ENCODE data around the gene SUPV3L1. TPM values are rescaled to one million over a fixed set of nuclear protein-coding genes. Genes with fewer than 3 reads are reported as not detected.
A peak's percentile ranks its signal among the peaks of the same experiment; 100 is the strongest.

Gene SUPV3L1
- total RNA-seq (2013; cell fraction: nucleolus; rRNA removed) = 45.7 and 45.8 TPM in 2 replicates
- total RNA-seq (2014; rRNA removed) = 23.7 and 28.9 TPM in 2 replicates
- 35.4 and 37.0 TPM in 2 replicates for total RNA-seq (2014; rRNA removed; fragmentation: Illumina TruSeq; extraction: Trizol)
- total RNA-seq (2021) = 35.7 and 48.9 TPM in 2 replicates
- 26.3 TPM for polyA plus RNA-seq (2011; ENCODE audit: low read depth)
- polyA plus RNA-seq (2011; rRNA removed) = 56.2 and 57.5 TPM in 2 replicates
- 33.0 and 50.0 TPM in 2 replicates for polyA plus RNA-seq (2011; cell fraction: cytosol; rRNA removed)
- 51.6 and 53.3 TPM in 2 replicates for polyA plus RNA-seq (2011; cell fraction: nucleus; rRNA removed)
- 20.9 and 27.9 TPM in 2 replicates for polyA plus RNA-seq (2012)
- 54.0 and 66.1 TPM in 2 replicates for polyA plus RNA-seq (2014; fragmentation: Illumina TruSeq; extraction: Trizol)
- polyA plus RNA-seq (2014; fragmentation: Nextera tagmentation; extraction: Ambion mirVana) = 10 to 100 TPM; 18.4 to 32.3 TPM
- 38.3 and 39.6 TPM in 2 replicates for polyA plus RNA-seq (2014; rRNA removed)
- 10 to 100 TPM; 52.1 to 57.8 TPM for polyA plus RNA-seq (2016; fragmentation: Nextera tagmentation; extraction: Ambion mirVana)
- polyA minus RNA-seq (2011; rRNA and poly(A)+ RNA removed) = 50.1 and 97.7 TPM in 2 replicates
- 32.9 and 35.0 TPM in 2 replicates for polyA minus RNA-seq (2011; cell fraction: cytosol; rRNA and poly(A)+ RNA removed)
- polyA minus RNA-seq (2011; cell fraction: nucleus; rRNA and poly(A)+ RNA removed) = 15.4 and 21.2 TPM in 2 replicates
- Bru-seq, nascent RNA = percentile 85 among the genes with signal in this experiment
- percentile 83 among the genes with signal in this experiment for BruChase-seq, experiment 1, labeled RNA remaining after a 6-hour chase
- BruChase-seq, experiment 2, labeled RNA remaining after a 2-hour chase = percentile 88 among the genes with signal in this experiment
- long read RNA-seq, experiment 1, transcript SUPV3L1-201 (15 exons, 2,484 nt) = major isoform, 26 of 38 reads
- long read RNA-seq, experiment 1, partial matches to known transcripts = 0 of 38 reads
- long read RNA-seq, experiment 1, other reads (novel, unspliced or antisense) = 11 of 38 reads
- long read RNA-seq, experiment 2, transcript SUPV3L1-201 (15 exons, 2,484 nt) = major isoform, 260 of 325 reads
- long read RNA-seq, experiment 2, partial matches to known transcripts = 18 of 325 reads
- long read RNA-seq, experiment 2, other reads (novel, unspliced or antisense) = 45 of 325 reads

GRCh38 chr10:69179743-69180524, at the start of gene SUPV3L1:
Gene SUPV3L1 (plus strand): TSS chr10:69180234. CDS start chr10:69180292, 58 bp downstream.
- peak; percentile 94 for DNase-seq (ENCODE audit: low read depth, low spot score)
- under 1% methylated on average over 44 of the region's 44 CpGs for WGBS (ENCODE audit: insufficient coverage, insufficient replicate concordance, low lambda C conversion rate, missing lambda C conversion rate)
- Histone ChIP-seq H3K4me1 (ENCODE audit: control insufficient read depth, insufficient read depth, low read length) (peaks cover 4% of the 10 kb centered on the region; the same call in 1 of the 2 replicates), H4K20me1 (ENCODE audit: control insufficient read depth, insufficient read depth) (no peaks in the 10 kb centered on the region), H3K9ac (ENCODE audit: control insufficient read depth, insufficient read depth, low read length) (peak within 1 kb of the TSS; percentile 97), H3K27me3 (replicated peaks in 1 of 2; ENCODE audit: control insufficient read depth in 2 of 2, insufficient read depth in 2 of 2, low read length in 1 of 2) (no peaks in the 10 kb centered on the region), H3K9me3 (replicated peaks; ENCODE audit: control insufficient read depth, insufficient read depth, low read length) (no peaks in the 10 kb centered on the region), H2AFZ (ENCODE audit: control insufficient read depth, low read depth, low read length) (peak within 1 kb of the TSS; percentile 99), H3K36me3 (ENCODE audit: control insufficient read depth in 2 of 2, insufficient read depth in 2 of 2, low read length in 1 of 2) (no peaks in the 10 kb centered on the region), H3K79me2 (ENCODE audit: control insufficient read depth, insufficient read depth, low read length) (peaks cover 37% of the 10 kb centered on the region), H3K4me3 (peak within 1 kb of the TSS; percentile 86), H3K27ac (ENCODE audit: control insufficient read depth, insufficient read depth) (peak within 1 kb of the TSS; percentile 98), H3K4me2 (ENCODE audit: control insufficient read depth, insufficient read depth) (peak within 1 kb of the TSS; percentile 82)
- ChIA-PET RAD21 (ENCODE audit: unreplicated experiment) (interaction anchor here (0.6 kb wide), 1 partner anchor 224 kb away, joined by 3 read pairs; the partner anchor contains the start of gene DDX21), POLR2A (no interaction called here), SMC1A (ENCODE audit: uncharacterized antibody, unreplicated experiment) (interaction anchor here (1.0 to 1.7 kb wide), 3 partner anchors 21 to 175 kb away, joined by 3 to 4 read pairs (median 3); no protein-coding TSS in a partner anchor), CTCF (no interaction called here)
- in situ Hi-C loops (cut with MboI) = no loop called here
- no TSS peak for BruUV-seq (replicated peaks)
- intact Hi-C loops (cut with micrococcal nuclease; ENCODE audit: unreplicated experiment) = no loop called here
- ATAC-seq = peak; percentile 92
- peak; percentile 95 for FAIRE-seq
- TF ChIP-seq SMAD5 (IDR thresholded peaks at IDR 0.05; ENCODE audit: low read depth) (peak; percentile 15; the same call in 1 of the 2 replicates), TBL1XR1 (IDR thresholded peaks at IDR 0.05; ENCODE audit: low read depth, low read length) (peak; percentile 82; the same call in 1 of the 2 replicates), TARDBP (IDR thresholded peaks at IDR 0.05; ENCODE audit: borderline replicate concordance) (peak; percentile 33; the same call in 1 of the 2 replicates), SPI1 (IDR thresholded peaks at IDR 0.05; ENCODE audit: borderline replicate concordance, insufficient read depth, low read depth, low read length) (no peak), ZNF622 (IDR thresholded peaks at IDR 0.05) (no peak), TAF1 (IDR thresholded peaks at IDR 0.05; ENCODE audit: borderline replicate concordance, low read depth, low read length) (peak; percentile 83), ZNF24 (IDR thresholded peaks at IDR 0.05) (no peak), SREBF1 (IDR thresholded peaks at IDR 0.05; ENCODE audit: low read length) (peak; percentile 28; the same call in 1 of the 2 replicates), MYB (IDR thresholded peaks at IDR 0.05; ENCODE audit: borderline replicate concordance, low read depth, low read length) (peak; percentile 99), CHD1 (IDR thresholded peaks at IDR 0.05; ENCODE audit: low read depth, low read length) (no peak), RB1 (IDR thresholded peaks at IDR 0.05; ENCODE audit: borderline replicate concordance) (peak; percentile 95), RAD51 (IDR thresholded peaks at IDR 0.05) (peak; percentile 100), PBX3 (IDR thresholded peaks at IDR 0.05; ENCODE audit: insufficient replicate concordance, low read depth, low read length) (peak; percentile 20), POLR2AphosphoS5 (IDR thresholded peaks at IDR 0.05; ENCODE audit: low read length) (peak; percentile 95)
- TF ChIP-seq, protein P1, sequence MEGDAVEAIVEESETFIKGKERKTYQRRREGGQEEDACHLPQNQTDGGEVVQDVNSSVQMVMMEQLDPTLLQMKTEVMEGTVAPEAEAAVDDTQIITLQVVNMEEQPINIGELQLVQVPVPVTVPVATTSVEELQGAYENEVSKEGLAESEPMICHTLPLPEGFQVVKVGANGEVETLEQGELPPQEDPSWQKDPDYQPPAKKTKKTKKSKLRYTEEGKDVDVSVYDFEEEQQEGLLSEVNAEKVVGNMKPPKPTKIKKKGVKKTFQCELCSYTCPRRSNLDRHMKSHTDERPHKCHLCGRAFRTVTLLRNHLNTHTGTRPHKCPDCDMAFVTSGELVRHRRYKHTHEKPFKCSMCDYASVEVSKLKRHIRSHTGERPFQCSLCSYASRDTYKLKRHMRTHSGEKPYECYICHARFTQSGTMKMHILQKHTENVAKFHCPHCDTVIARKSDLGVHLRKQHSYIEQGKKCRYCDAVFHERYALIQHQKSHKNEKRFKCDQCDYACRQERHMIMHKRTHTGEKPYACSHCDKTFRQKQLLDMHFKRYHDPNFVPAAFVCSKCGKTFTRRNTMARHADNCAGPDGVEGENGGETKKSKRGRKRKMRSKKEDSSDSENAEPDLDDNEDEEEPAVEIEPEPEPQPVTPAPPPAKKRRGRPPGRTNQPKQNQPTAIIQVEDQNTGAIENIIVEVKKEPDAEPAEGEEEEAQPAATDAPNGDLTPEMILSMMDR (IDR thresholded peaks at IDR 0.05 in 2 of 3, conservative IDR thresholded peaks at IDR 0.05 in 1 of 3; ENCODE audit: control insufficient read depth in 2 of 3, extremely low read depth in 1 of 3, insufficient read depth in 1 of 3, low read depth in 3 of 3, low read length in 3 of 3) = no peak

Measured in GM12878 (cell line).